PFSK-1 (cell line): ENCODE results near the gene LY9.

Source experiments
- POLR2AphosphoS5 ChIP-seq: IDR thresholded peaks from 2 replicates; pipeline ENCODE4 v1.6.1; 2012; ENCODE audit warnings: low read depth, mild to moderate bottlenecking, control low read depth, low read length, moderate library complexity
- REST ChIP-seq, 2 experiments: IDR thresholded peaks; 2 replicates each; pipeline versions ENCODE4 v1.6.1 to v1.8.0; 2011 to 2012; ENCODE audit warnings: low read depth in 2 of 2, low read length in 2 of 2, control low read depth in 1 of 2, inconsistent platforms in 1 of 2, mild to moderate bottlenecking in 1 of 2, moderate library complexity in 1 of 2; ENCODE audit not compliant: insufficient read depth in 1 of 2
- SIN3A ChIP-seq: IDR thresholded peaks from 2 replicates; pipeline ENCODE4 v1.6.1; 2012; ENCODE audit warnings: mild to moderate bottlenecking, low read length, moderate library complexity, borderline replicate concordance; ENCODE audit not compliant: insufficient read depth

GRCh38 chr1:160830321-160831153, 34.6 kb downstream of the LY9 start:
- TF ChIP-seq SIN3A (no peak), REST (IDR thresholded peaks at IDR 0.05; ENCODE audit: insufficient read depth in 1 of 2, low read depth in 2 of 2, low read length in 2 of 2) (no peak), POLR2AphosphoS5 (no peak)
